OCI-LY7 (cell line): ENCODE data around the gene GMDS.

Source experiments
- CTCF ChIP-seq: fragments of 200-600 bp; sonication (generic); conservative IDR thresholded peaks from 2 replicates; pipeline ENCODE4 v1.5.1; 2014; ENCODE audit warnings: mild to moderate bottlenecking, antibody characterized with exemption, low read length, moderate library complexity, mixed read lengths
- EZH2phosphoT487 ChIP-seq: fragments of 200-600 bp; sonication (generic); IDR thresholded peaks from 2 replicates; pipeline ENCODE4 v1.6.1; 2018; ENCODE audit warnings: low read depth, borderline replicate concordance, mild to moderate bottlenecking, mixed run types, antibody characterized with exemption, low read length, moderate library complexity, mixed read lengths

GRCh38 chr6:2166717-2167116 lies 78.7 kb downstream of the GMDS start:
- TF ChIP-seq CTCF (no peak), EZH2phosphoT487 (no peak)
